ENCODE data around the gene HEYL.

DNA sequence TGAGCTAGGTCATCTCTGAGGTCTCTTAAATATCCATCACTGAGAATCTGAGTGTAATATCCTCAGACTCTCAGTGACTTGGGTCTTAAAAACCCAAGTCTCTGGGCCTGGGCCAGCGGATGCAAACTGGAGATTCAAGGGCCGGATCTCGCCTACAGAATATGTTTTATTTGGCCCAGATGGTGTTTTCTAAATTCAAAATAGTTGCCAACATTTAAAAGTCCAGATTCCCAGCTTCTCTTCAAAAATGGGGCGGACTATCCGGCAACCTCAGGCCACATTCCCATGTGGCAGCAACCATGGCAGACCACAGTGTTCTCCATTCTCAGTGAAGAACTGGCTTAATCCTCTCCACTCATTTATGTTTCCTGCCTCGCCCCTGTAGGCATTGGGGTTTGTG is 12.7 kb upstream of the HEYL start:
- no peak for TF ChIP-seq CTCF (IDR thresholded peaks at IDR 0.05; ENCODE audit: insufficient read depth, low read depth, low read length)
- no peak for TF ChIP-seq EZH2 (IDR thresholded peaks at IDR 0.05; ENCODE audit: insufficient read depth, low read length)
